Fibroblast of mammary gland (primary cell): ENCODE measurements around the gene EHBP1.
A peak's percentile ranks its signal among the peaks of the same experiment; 100 is the strongest.

Source experiments
- DNase-seq: peaks from one replicate; pipeline ENCODE4 v3.0.0-alpha.2; 2010; ENCODE audit warnings: low read depth
- H3K4me3 ChIP-seq: 2 replicates; pipeline ENCODE4 v1.5.1; 2011; ENCODE audit warnings: low read depth, mild to moderate bottlenecking, low read length, moderate library complexity; ENCODE audit not compliant: control insufficient read depth
- CTCF ChIP-seq: conservative IDR thresholded peaks from 2 replicates; pipeline ENCODE4 v1.5.1; 2011; ENCODE audit warnings: low read depth, low read length, inconsistent platforms; ENCODE audit not compliant: control insufficient read depth, insufficient read depth

EHBP1 gene

GRCh38 chr2:62857139-62857931 lies 151.8 kb downstream of the EHBP1 start:
- H3K4me3 ChIP-seq, result no peak overlapping the region
- TF ChIP-seq CTCF, result no peak
- no peak for DNase-seq

GRCh38 chr2:62858231-62858832 lies 152.8 kb downstream of the EHBP1 start:
- no peak for TF ChIP-seq CTCF
- H3K4me3 ChIP-seq, result no peak overlapping the region
- DNase-seq, result no peak

DNA sequence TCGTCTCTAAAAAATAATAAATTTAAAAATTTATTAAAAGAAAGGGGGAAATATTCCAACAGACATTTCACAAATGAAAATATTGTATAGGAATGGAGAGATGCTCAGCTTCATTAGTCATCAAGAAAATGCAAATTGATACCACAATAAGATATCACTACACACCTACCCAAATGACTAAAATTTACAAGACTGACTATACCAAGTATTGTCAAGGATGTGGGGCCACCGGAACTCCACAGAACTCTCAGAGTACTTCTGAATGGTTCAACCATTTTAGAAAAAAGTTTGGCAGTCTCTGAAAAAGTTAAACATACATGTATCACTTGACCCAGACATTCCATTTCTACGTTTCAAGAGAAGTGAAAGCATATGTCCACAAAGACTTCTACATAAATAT lies 163.4 kb downstream of the EHBP1 start:
- TF ChIP-seq CTCF, result no peak
- H3K4me3 ChIP-seq, result no peak overlapping the region
- no peak for DNase-seq

DNA sequence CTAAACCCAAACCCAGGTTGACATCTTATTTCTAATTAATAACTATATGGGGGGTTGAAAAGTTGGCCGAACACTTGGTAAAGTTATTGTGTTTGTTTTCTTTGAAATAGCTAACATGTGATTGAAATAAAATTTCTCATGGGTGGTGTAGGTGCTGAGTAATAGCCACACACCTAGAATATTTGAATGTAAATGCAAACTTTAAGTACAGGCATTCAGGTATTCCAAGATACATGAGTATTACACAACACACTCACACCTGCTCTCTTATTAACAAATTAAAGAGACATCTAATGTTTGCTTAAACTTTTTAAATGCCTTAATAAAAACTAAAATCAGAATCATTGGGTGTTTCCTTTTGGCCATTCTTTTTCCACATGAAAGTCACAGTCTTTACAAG lies 165.5 kb downstream of the EHBP1 start:
- DNase-seq, result no peak
- TF ChIP-seq CTCF, result no peak

DNA sequence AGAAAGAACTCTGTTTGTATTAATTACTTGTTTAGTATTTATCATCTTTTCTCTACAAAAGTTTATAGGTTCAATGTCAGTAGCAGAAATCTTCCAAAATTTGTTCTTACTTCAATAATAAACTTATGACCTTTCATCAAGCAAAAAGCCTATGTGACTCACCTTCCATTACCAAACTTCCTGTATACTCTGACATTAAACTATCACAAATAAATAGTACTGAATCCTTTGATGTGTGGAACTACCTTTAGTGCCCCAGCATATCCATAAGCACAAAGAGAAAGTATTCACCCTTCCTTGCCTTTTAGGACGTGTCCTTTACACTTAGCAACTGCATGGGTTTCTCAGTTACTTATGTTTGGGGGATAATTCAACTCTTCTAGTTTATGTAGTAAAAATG lies 166.0 kb downstream of the EHBP1 start:
- peak; percentile 8 for DNase-seq
- TF ChIP-seq CTCF, result no peak
- no peak overlapping the region for H3K4me3 ChIP-seq

More for the DNA sequence above, 165.5 kb downstream of the EHBP1 start:
- no peak overlapping the region for H3K4me3 ChIP-seq

DNA sequence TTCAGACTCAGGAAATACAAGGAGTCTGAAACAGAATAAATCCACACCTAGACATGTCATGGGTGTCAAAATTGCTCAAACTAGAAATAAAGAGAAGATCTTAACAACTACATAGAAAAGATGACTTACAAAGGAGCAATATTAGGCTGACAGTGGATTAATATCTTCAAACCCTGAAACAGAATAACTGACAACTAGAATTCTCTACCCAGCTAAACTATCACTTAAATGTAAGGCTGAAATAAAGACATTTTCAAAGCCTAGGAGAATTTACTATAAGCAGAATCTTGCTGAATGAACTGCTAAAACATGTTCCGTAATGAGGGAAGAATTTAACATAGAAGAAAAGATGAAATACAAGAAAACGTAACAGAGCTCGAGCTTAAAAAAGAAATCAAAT lies 168.1 kb downstream of the EHBP1 start:
- TF ChIP-seq CTCF, result no peak
- DNase-seq, result no peak
- no peak overlapping the region for H3K4me3 ChIP-seq
